ENCODE results near the gene HPSE2.

DNA sequence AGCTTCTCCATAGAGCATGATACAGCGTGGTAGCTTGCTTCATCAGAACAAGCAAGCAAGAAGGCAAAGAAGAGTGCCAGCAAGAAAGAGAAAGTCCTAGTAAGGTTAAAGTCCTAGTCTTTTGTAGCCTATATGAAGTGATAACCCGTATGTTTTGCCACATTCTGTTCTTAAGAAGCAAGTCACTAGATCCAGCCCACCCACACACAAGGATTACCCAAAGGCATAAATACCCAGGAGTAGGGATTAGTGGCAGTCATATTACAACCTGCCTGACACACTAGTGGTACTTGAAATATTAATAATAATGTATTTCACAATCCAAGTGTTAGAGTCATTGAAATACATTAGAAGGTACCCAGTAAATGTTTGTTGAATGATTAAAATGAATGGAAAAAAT is 285.5 kb downstream of the HPSE2 start:
- TF ChIP-seq, protein P1, sequence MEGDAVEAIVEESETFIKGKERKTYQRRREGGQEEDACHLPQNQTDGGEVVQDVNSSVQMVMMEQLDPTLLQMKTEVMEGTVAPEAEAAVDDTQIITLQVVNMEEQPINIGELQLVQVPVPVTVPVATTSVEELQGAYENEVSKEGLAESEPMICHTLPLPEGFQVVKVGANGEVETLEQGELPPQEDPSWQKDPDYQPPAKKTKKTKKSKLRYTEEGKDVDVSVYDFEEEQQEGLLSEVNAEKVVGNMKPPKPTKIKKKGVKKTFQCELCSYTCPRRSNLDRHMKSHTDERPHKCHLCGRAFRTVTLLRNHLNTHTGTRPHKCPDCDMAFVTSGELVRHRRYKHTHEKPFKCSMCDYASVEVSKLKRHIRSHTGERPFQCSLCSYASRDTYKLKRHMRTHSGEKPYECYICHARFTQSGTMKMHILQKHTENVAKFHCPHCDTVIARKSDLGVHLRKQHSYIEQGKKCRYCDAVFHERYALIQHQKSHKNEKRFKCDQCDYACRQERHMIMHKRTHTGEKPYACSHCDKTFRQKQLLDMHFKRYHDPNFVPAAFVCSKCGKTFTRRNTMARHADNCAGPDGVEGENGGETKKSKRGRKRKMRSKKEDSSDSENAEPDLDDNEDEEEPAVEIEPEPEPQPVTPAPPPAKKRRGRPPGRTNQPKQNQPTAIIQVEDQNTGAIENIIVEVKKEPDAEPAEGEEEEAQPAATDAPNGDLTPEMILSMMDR (IDR thresholded peaks at IDR 0.05), result no peak
- TF ChIP-seq POLR2A (IDR thresholded peaks at IDR 0.05), result no peak
